ENCODE results near the gene IER2.
A peak's percentile ranks its signal among the peaks of the same experiment; 100 is the strongest.
"Not testable (repeated sequence)": the region's sequence is repeated elsewhere in the genome, so short reads cannot be mapped to it uniquely, and the experiment has no call there.

The IER2 gene

GRCh38 chr19:13195678-13196077 is 45.5 kb downstream of the IER2 start:
- Histone ChIP-seq H3K27ac (ENCODE audit: low read depth, low read length) (no peak overlapping the region), H3K9me3 (ENCODE audit: insufficient read depth, low read length) (no peaks in the 10 kb centered on the region), H3K4me2 (ENCODE audit: low read depth, low read length, poor library complexity, severe bottlenecking) (no peak overlapping the region), H3K27me3 (ENCODE audit: low read length) (no peaks in the 10 kb centered on the region), H3K36me3 (ENCODE audit: low read length) (no peaks in the 10 kb centered on the region), H3K4me3 (ENCODE audit: insufficient read depth, low read length, poor library complexity, severe bottlenecking) (no peak overlapping the region), H4K20me1 (ENCODE audit: low read depth, low read length) (no peaks in the 10 kb centered on the region), H2AFZ (ENCODE audit: low read depth, low read length, severe bottlenecking) (no peak overlapping the region), H3K79me2 (ENCODE audit: insufficient read depth, low read length) (no peaks in the 10 kb centered on the region), H3K9me2 (replicated peaks; ENCODE audit: insufficient read depth, low read length) (no peaks in the 10 kb centered on the region), H3K9ac (ENCODE audit: low read length) (no peak overlapping the region), H3F3A (ENCODE audit: insufficient read depth) (no peaks in the 10 kb centered on the region)
- TF ChIP-seq, protein P1, sequence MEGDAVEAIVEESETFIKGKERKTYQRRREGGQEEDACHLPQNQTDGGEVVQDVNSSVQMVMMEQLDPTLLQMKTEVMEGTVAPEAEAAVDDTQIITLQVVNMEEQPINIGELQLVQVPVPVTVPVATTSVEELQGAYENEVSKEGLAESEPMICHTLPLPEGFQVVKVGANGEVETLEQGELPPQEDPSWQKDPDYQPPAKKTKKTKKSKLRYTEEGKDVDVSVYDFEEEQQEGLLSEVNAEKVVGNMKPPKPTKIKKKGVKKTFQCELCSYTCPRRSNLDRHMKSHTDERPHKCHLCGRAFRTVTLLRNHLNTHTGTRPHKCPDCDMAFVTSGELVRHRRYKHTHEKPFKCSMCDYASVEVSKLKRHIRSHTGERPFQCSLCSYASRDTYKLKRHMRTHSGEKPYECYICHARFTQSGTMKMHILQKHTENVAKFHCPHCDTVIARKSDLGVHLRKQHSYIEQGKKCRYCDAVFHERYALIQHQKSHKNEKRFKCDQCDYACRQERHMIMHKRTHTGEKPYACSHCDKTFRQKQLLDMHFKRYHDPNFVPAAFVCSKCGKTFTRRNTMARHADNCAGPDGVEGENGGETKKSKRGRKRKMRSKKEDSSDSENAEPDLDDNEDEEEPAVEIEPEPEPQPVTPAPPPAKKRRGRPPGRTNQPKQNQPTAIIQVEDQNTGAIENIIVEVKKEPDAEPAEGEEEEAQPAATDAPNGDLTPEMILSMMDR (IDR thresholded peaks at IDR 0.05; ENCODE audit: insufficient read depth, low read length, poor library complexity, severe bottlenecking): peak; percentile 48
- no peak for TF ChIP-seq EZH2phosphoT487 (conservative IDR thresholded peaks at IDR 0.05; ENCODE audit: low read length)

DNA sequence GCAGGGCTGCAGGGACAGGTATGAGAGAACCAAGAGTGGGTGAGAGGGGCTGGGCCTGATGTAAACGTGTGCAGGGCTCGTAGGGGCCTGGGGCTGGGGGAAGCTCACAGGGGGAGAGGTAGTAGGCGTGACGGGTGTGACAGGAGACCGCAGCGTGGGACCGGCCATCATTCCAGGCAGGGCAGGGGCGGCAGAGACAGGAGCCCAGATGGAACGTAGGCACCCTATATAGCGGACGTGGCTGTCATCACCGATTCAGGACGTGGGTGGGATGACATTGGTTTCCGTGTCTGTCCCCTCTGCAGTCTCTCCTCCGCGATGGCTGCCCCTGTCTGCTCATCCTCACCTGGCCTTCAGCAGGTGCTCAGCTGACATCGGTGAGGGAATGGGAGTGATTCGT is 48.4 kb downstream of the IER2 start:
- H3K79me2 ChIP-seq (ENCODE audit: insufficient read depth, low read length): no peaks in the 10 kb centered on the region
- no peak overlapping the region for H3K4me3 ChIP-seq (ENCODE audit: insufficient read depth, low read length, poor library complexity, severe bottlenecking)
- no peaks in the 10 kb centered on the region for H3F3A ChIP-seq (ENCODE audit: insufficient read depth)
- H3K36me3 ChIP-seq (ENCODE audit: low read length): no peaks in the 10 kb centered on the region
- no peak overlapping the region for H3K27ac ChIP-seq (ENCODE audit: low read depth, low read length)
- no peak overlapping the region for H2AFZ ChIP-seq (ENCODE audit: low read depth, low read length, severe bottlenecking)
- no peaks in the 10 kb centered on the region for H4K20me1 ChIP-seq (ENCODE audit: low read depth, low read length)
- no peaks in the 10 kb centered on the region for H3K9me3 ChIP-seq (ENCODE audit: insufficient read depth, low read length)
- H3K4me2 ChIP-seq (ENCODE audit: low read depth, low read length, poor library complexity, severe bottlenecking): no peak overlapping the region
- no peaks in the 10 kb centered on the region for H3K27me3 ChIP-seq (ENCODE audit: low read length)
- H3K9me2 ChIP-seq (replicated peaks; ENCODE audit: insufficient read depth, low read length): no peaks in the 10 kb centered on the region
- no peak overlapping the region for H3K9ac ChIP-seq (ENCODE audit: low read length)
- TF ChIP-seq EZH2phosphoT487 (conservative IDR thresholded peaks at IDR 0.05; ENCODE audit: low read length): no peak
- TF ChIP-seq, protein P1 (IDR thresholded peaks at IDR 0.05; ENCODE audit: insufficient read depth, low read length, poor library complexity, severe bottlenecking): no peak

GRCh38 chr19:13202112-13202511 is 51.9 kb downstream of the IER2 start:
- H3K4me2 ChIP-seq (ENCODE audit: low read depth, low read length, poor library complexity, severe bottlenecking): not testable (repeated sequence)

More at GRCh38 chr19:13202112-13202511, 51.9 kb downstream of the IER2 start:
- not testable (repeated sequence) for H3K79me2 ChIP-seq (ENCODE audit: insufficient read depth, low read length); H2AFZ ChIP-seq (ENCODE audit: low read depth, low read length, severe bottlenecking); H4K20me1 ChIP-seq (ENCODE audit: low read depth, low read length); H3K27me3 ChIP-seq (ENCODE audit: low read length); H3K27ac ChIP-seq (ENCODE audit: low read depth, low read length); H3F3A ChIP-seq (ENCODE audit: insufficient read depth); H3K36me3 ChIP-seq (ENCODE audit: low read length); H3K9me2 ChIP-seq (replicated peaks; ENCODE audit: insufficient read depth, low read length); H3K4me3 ChIP-seq (ENCODE audit: insufficient read depth, low read length, poor library complexity, severe bottlenecking); H3K9ac ChIP-seq (ENCODE audit: low read length); H3K9me3 ChIP-seq (ENCODE audit: insufficient read depth, low read length)
